Subcutaneous abdominal adipose tissue (tissue), 5 donors: ENCODE measurements around the gene DPCD.

Experiments
- H3K27ac ChIP-seq: one replicate; pipeline ENCODE4 v1.7.0; 2013; ENCODE audit warnings: low read depth, mild to moderate bottlenecking, inconsistent platforms, low read length, moderate library complexity
- H3K27me3 ChIP-seq, 5 donors: one replicate each; pipeline ENCODE4 v1.7.0; 2013; ENCODE audit warnings: low read length in 5 of 5, inconsistent platforms in 1 of 5; ENCODE audit not compliant: control insufficient read depth in 5 of 5, insufficient read depth in 4 of 5
- H3K36me3 ChIP-seq, 5 donors: one replicate each; pipeline ENCODE4 v1.7.0; 2013; ENCODE audit warnings: low read length in 5 of 5; ENCODE audit not compliant: control insufficient read depth in 5 of 5, insufficient read depth in 5 of 5
- H3K4me1 ChIP-seq, 5 donors: one replicate each; pipeline ENCODE4 v1.7.0; 2013; ENCODE audit warnings: low read length in 5 of 5, mild to moderate bottlenecking in 3 of 5, moderate library complexity in 1 of 5; ENCODE audit not compliant: control insufficient read depth in 5 of 5, insufficient read depth in 5 of 5
- H3K4me3 ChIP-seq, 5 donors: one replicate each; pipeline ENCODE4 v1.7.0; 2013; ENCODE audit warnings: low read length in 5 of 5, low read depth in 1 of 5
- H3K9ac ChIP-seq, 5 donors: one replicate each; pipeline ENCODE4 v1.7.0; 2013; ENCODE audit warnings: low read length in 5 of 5, mild to moderate bottlenecking in 4 of 5, moderate library complexity in 3 of 5
- H3K9me3 ChIP-seq, 5 donors: one replicate each; pipeline ENCODE4 v1.7.0; 2013; ENCODE audit warnings: low read length in 5 of 5; ENCODE audit not compliant: control insufficient read depth in 5 of 5
- donor health status: healthy.
- donor health status: healthy.
- donor health status: healthy.
- donor health status: healthy.
- donor health status: healthy.

The DPCD gene

GRCh38 chr10:101653536-101653935 is 65.4 kb downstream of the DPCD start:
- H3K9ac ChIP-seq: no peak overlapping the region
- no peaks in the 10 kb centered on the region for H3K9me3 ChIP-seq
- no peaks in the 10 kb centered on the region for H3K27me3 ChIP-seq
- H3K27ac ChIP-seq: no peak overlapping the region
- H3K4me3 ChIP-seq: no peak overlapping the region
- H3K36me3 ChIP-seq: peaks cover 13 to 63% (median 38%) of the 10 kb centered on the region in 5 donors
- H3K4me1 ChIP-seq: peaks cover 0 to 9% (median 0%) of the 10 kb centered on the region in 5 donors

GRCh38 chr10:101655570-101655969 is 67.4 kb downstream of the DPCD start:
- Histone ChIP-seq H3K36me3 (peaks cover 20 to 63% (median 43%) of the 10 kb centered on the region in 5 donors), H3K27ac (no peak overlapping the region), H3K4me1 (peaks cover 0 to 9% (median 0%) of the 10 kb centered on the region in 5 donors), H3K9me3 (no peaks in the 10 kb centered on the region), H3K9ac (no peak overlapping the region), H3K27me3 (no peaks in the 10 kb centered on the region), H3K4me3 (no peak overlapping the region)

- Histone ChIP-seq H3K36me3 (peaks cover 20 to 71% (median 51%) of the 10 kb centered on the region in 5 donors), H3K27me3 (no peaks in the 10 kb centered on the region), H3K27ac (no peak overlapping the region), H3K4me1 (peaks cover 0 to 9% (median 0%) of the 10 kb centered on the region in 5 donors), H3K9ac (no peak overlapping the region), H3K4me3 (no peak overlapping the region), H3K9me3 (no peaks in the 10 kb centered on the region)
These were observed 68.8 kb downstream of the DPCD start for GRCh38 chr10:101656890-101657289.

- H3K27me3 ChIP-seq: no peaks in the 10 kb centered on the region
- no peak overlapping the region for H3K27ac ChIP-seq
- H3K9me3 ChIP-seq: no peaks in the 10 kb centered on the region
- peaks cover 20 to 78% (median 63%) of the 10 kb centered on the region in 5 donors for H3K36me3 ChIP-seq
- no peak overlapping the region for H3K4me3 ChIP-seq
- H3K9ac ChIP-seq: no peak overlapping the region
- peaks cover 0 to 9% (median 0%) of the 10 kb centered on the region in 5 donors for H3K4me1 ChIP-seq
These were observed 70.9 kb downstream of the DPCD start for GRCh38 chr10:101658975-101659374.
